SU-DHL-6 (cell line): ENCODE measurements around the gene FOXN3.

Experiments
- H2AFZ ChIP-seq: fragments of 200-600 bp; sonication (generic); 2 replicates; pipeline ENCODE4 v1.6.1; 2014; ENCODE audit warnings: low read depth, mild to moderate bottlenecking, moderate library complexity, mixed read lengths, antibody characterized with exemption, low read length; ENCODE audit not compliant: severe bottlenecking
- H3F3A ChIP-seq: fragments of 200-600 bp; shearing (Covaris generic); 2 replicates; pipeline ENCODE4 v1.6.0; 2016; ENCODE audit warnings: antibody characterized with exemption, mild to moderate bottlenecking; ENCODE audit not compliant: insufficient read depth
- H3K27ac ChIP-seq: fragments of 200-600 bp; sonication (generic); 2 replicates; pipeline ENCODE4 v1.5.1; 2016; ENCODE audit warnings: low read depth, mild to moderate bottlenecking, low read length, moderate library complexity, mixed read lengths
- H3K27me3 ChIP-seq: fragments of 200-600 bp; sonication (generic), shearing (Covaris generic); 2 replicates; pipeline ENCODE4 v1.6.0; 2014; ENCODE audit warnings: mild to moderate bottlenecking, low read length
- H3K36me3 ChIP-seq: fragments of 200-600 bp; sonication (generic); 2 replicates; pipeline ENCODE4 v1.6.1; 2014; ENCODE audit warnings: mild to moderate bottlenecking, low read length, mixed read lengths
- H3K4me2 ChIP-seq: fragments of 300-600, 200-600 bp; shearing (Covaris generic), sonication (generic); 2 replicates; pipeline ENCODE4 v1.6.0; 2014; ENCODE audit warnings: low read length, low read depth, mild to moderate bottlenecking; ENCODE audit not compliant: poor library complexity, severe bottlenecking
- H3K4me3 ChIP-seq: fragments of 200-600 bp; sonication (generic); 2 replicates; pipeline ENCODE4 v1.5.1; 2014; ENCODE audit warnings: antibody characterized with exemption, low read length, mild to moderate bottlenecking, mixed read lengths; ENCODE audit not compliant: insufficient read depth, poor library complexity, severe bottlenecking
- H3K79me2 ChIP-seq: fragments of 200-600 bp; sonication (generic); 2 replicates; pipeline ENCODE4 v1.6.1; 2014; ENCODE audit warnings: mild to moderate bottlenecking, low read length, moderate library complexity; ENCODE audit not compliant: insufficient read depth
- H3K9ac ChIP-seq: fragments of 200-600 bp; sonication (generic); 2 replicates; pipeline ENCODE4 v1.7.0; 2014; ENCODE audit warnings: mild to moderate bottlenecking, low read length
- H3K9me2 ChIP-seq: fragments of 200-600 bp; sonication (generic); replicated peaks from 2 replicates; pipeline ENCODE4 v1.6.1; 2014; ENCODE audit warnings: low read length; ENCODE audit not compliant: insufficient read depth
- H3K9me3 ChIP-seq: fragments of 200-600 bp; sonication (generic); 2 replicates; pipeline ENCODE4 v1.6.1; 2014; ENCODE audit warnings: low read length, mixed read lengths; ENCODE audit not compliant: insufficient read depth
- H4K20me1 ChIP-seq: fragments of 200-600 bp; sonication (generic); 2 replicates; pipeline ENCODE4 v1.6.1; 2014; ENCODE audit warnings: low read depth, mild to moderate bottlenecking, antibody characterized with exemption, low read length, moderate library complexity, mixed read lengths
- EZH2phosphoT487 ChIP-seq: fragments of 200-600 bp; sonication (generic), shearing (Covaris generic); conservative IDR thresholded peaks from 2 replicates; pipeline ENCODE4 v1.6.1; 2018; ENCODE audit warnings: mild to moderate bottlenecking, antibody characterized with exemption, low read length, moderate library complexity, mixed read lengths
- TF ChIP-seq, protein P1 (sequence below): fragments of 200-600 bp; sonication (generic); IDR thresholded peaks from one replicate; pipeline ENCODE4 v1.5.1; 2017; ENCODE audit warnings: antibody characterized with exemption, mild to moderate bottlenecking, low read length, moderate library complexity; ENCODE audit not compliant: insufficient read depth, poor library complexity, severe bottlenecking

FOXN3 gene

GRCh38 chr14:89262041-89262440, 155.0 kb downstream of the FOXN3 start:
- no peak overlapping the region for H2AFZ ChIP-seq
- peaks cover 78% of the 10 kb centered on the region for H3K79me2 ChIP-seq
- H3K9me3 ChIP-seq = no peaks in the 10 kb centered on the region
- no peak overlapping the region for H3K4me3 ChIP-seq
- H3K9ac ChIP-seq = no peak overlapping the region
- H3K4me2 ChIP-seq = no peak overlapping the region
- no peak for TF ChIP-seq EZH2phosphoT487
- TF ChIP-seq, protein P1, sequence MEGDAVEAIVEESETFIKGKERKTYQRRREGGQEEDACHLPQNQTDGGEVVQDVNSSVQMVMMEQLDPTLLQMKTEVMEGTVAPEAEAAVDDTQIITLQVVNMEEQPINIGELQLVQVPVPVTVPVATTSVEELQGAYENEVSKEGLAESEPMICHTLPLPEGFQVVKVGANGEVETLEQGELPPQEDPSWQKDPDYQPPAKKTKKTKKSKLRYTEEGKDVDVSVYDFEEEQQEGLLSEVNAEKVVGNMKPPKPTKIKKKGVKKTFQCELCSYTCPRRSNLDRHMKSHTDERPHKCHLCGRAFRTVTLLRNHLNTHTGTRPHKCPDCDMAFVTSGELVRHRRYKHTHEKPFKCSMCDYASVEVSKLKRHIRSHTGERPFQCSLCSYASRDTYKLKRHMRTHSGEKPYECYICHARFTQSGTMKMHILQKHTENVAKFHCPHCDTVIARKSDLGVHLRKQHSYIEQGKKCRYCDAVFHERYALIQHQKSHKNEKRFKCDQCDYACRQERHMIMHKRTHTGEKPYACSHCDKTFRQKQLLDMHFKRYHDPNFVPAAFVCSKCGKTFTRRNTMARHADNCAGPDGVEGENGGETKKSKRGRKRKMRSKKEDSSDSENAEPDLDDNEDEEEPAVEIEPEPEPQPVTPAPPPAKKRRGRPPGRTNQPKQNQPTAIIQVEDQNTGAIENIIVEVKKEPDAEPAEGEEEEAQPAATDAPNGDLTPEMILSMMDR = no peak
- no peaks in the 10 kb centered on the region for H3K9me2 ChIP-seq
- no peak overlapping the region for H3K27ac ChIP-seq
- H3F3A ChIP-seq = no peaks in the 10 kb centered on the region
- H3K27me3 ChIP-seq = no peaks in the 10 kb centered on the region
- peaks cover 3% of the 10 kb centered on the region; the same call in 1 of the 2 replicates for H3K36me3 ChIP-seq
- H4K20me1 ChIP-seq = no peaks in the 10 kb centered on the region

GRCh38 chr14:89260898-89261297, 156.1 kb downstream of the FOXN3 start:
- Histone ChIP-seq H3K4me2 (no peak overlapping the region), H3F3A (no peaks in the 10 kb centered on the region), H3K27me3 (no peaks in the 10 kb centered on the region), H3K4me3 (no peak overlapping the region), H3K36me3 (peaks cover 3% of the 10 kb centered on the region; the same call in 1 of the 2 replicates), H3K9ac (no peak overlapping the region), H3K27ac (no peak overlapping the region), H3K9me2 (no peaks in the 10 kb centered on the region), H3K9me3 (no peaks in the 10 kb centered on the region), H3K79me2 (peaks cover 80% of the 10 kb centered on the region), H2AFZ (no peak overlapping the region), H4K20me1 (no peaks in the 10 kb centered on the region)
- TF ChIP-seq, protein P1 = no peak
- TF ChIP-seq EZH2phosphoT487 = no peak

DNA sequence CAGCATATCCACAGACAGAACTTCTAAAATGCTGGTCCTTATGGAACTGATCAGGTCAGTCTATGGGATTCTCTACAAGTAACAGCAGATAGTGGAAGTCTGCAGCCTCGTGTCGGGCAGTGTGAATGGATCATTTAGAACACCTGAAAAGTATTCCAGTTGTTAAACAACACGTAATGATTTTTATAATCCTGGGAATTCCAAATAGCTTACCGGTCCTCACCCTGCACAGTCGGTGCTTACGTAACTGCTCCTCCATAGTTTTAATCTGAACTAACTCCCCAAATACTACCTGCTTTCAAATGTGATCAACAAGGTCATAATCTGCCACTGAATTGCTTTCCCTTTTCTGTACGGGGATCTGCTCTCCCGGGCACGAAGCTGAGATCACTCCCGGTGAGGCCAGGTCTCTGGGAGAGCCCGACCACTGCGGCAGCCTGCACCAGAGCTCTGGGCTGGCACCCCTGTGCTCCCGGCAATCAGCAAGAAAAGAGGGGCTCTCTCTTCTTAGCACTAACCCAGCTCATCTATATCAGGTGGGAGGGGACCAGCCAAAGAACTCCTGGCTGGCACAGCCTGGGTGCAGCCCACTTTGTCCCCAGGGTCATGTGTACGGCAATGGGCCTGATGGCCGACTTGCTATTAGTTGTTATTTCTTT, 157.0 kb downstream of the FOXN3 start:
- H3K36me3 ChIP-seq = peaks cover 3% of the 10 kb centered on the region; the same call in 1 of the 2 replicates

More for the DNA sequence above, 157.0 kb downstream of the FOXN3 start:
- H3K27me3 ChIP-seq = no peaks in the 10 kb centered on the region
- H3K9me3 ChIP-seq = no peaks in the 10 kb centered on the region
- peaks cover 80% of the 10 kb centered on the region for H3K79me2 ChIP-seq
- H3F3A ChIP-seq = no peaks in the 10 kb centered on the region
- H3K4me2 ChIP-seq = no peak overlapping the region
- no peak overlapping the region for H3K4me3 ChIP-seq
- H4K20me1 ChIP-seq = no peaks in the 10 kb centered on the region
- H2AFZ ChIP-seq = no peak overlapping the region
- H3K9ac ChIP-seq = no peak overlapping the region
- no peak overlapping the region for H3K27ac ChIP-seq
- no peak for TF ChIP-seq EZH2phosphoT487
- TF ChIP-seq, protein P1 = no peak
- no peaks in the 10 kb centered on the region for H3K9me2 ChIP-seq
